HCT116 (cell line): Measurements from ENCODE around the gene DDX39A. TPM values are rescaled to one million over a fixed set of nuclear protein-coding genes. Genes with fewer than 3 reads are reported as not detected.
A peak's percentile ranks its signal among the peaks of the same experiment; 100 is the strongest.

Source experiments
- ATAC-seq: fragments of 200-7000 bp; cut with Tn5 transposase; 2 replicates; pipeline ENCODE4 v1.9.1; 2020; ENCODE audit warnings: mild to moderate bottlenecking, moderate library complexity
- BruUV-seq: library from RNA; stranded (reverse); fragments of 400-500 nt; replicated peaks from 2 replicates; lab custom pipeline; 2021; lab: Mats Ljungman, UMichigan
- CTCF ChIA-PET: fragments of 300-600 bp; sonication (Branson Sonifier 250); formaldehyde crosslinking; loops from one replicate; lab custom pipeline; 2021; ENCODE audit warnings: antibody characterized with exemption; lab: Charles Lee
- POLR2A ChIA-PET: fragments of 300-600, 350-600 bp; sonication (Branson Sonifier 250); formaldehyde crosslinking; loops from one replicate; lab custom pipeline; 2021; ENCODE audit warnings: antibody characterized with exemption; lab: Charles Lee
- RAD21 ChIA-PET, 2 experiments: fragments of 300-600 bp; sonication (Branson Sonifier 250); formaldehyde crosslinking; loops; one replicate each; lab custom pipeline; 2023; ENCODE audit warnings: low total read pairs in 2 of 2; ENCODE audit not compliant: uncharacterized antibody in 2 of 2, unreplicated experiment in 2 of 2, low non-redundant PET in 1 of 2; lab: Charles Lee
- DNase-seq: peaks from one replicate; pipeline ENCODE4 v3.0.0-alpha.2; 2010; ENCODE audit warnings: low read depth, low spot score
- H2AFZ ChIP-seq: fragments of 200-600 bp; shearing (Covaris generic), sonication (generic); 2 replicates; pipeline ENCODE4 v1.6.1; 2017; ENCODE audit warnings: low read depth, mixed run types, mixed read lengths, antibody characterized with exemption, low read length; ENCODE audit not compliant: poor library complexity, severe bottlenecking
- H3K27ac ChIP-seq: 2 replicates; pipeline ENCODE4 v1.5.1; 2012; ENCODE audit warnings: low read depth, low read length
- H3K27me3 ChIP-seq: fragments of 200-600 bp; sonication (generic); 2 replicates; pipeline ENCODE4 v1.6.1; 2016; ENCODE audit warnings: mixed run types, low read length, mixed read lengths; ENCODE audit not compliant: insufficient read depth
- H3K36me3 ChIP-seq, 2 experiments: fragments of 200-500 bp in 1 of 2; fragments of 200-600 bp in 1 of 2; sonication (Bioruptor generic) in 1 of 2; sonication (generic) in 1 of 2; 2 replicates each; pipeline versions ENCODE4 v1.5.1 to v1.6.1; 2014 to 2016; ENCODE audit warnings: low read length in 2 of 2, inconsistent platforms in 1 of 2, mixed read lengths in 1 of 2, mixed run types in 1 of 2; ENCODE audit not compliant: insufficient read depth in 2 of 2, control insufficient read depth in 1 of 2
- H3K4me1 ChIP-seq, 2 experiments: fragments of 200-600 bp in 1 of 2; sonication (generic) in 1 of 2; 2 replicates each; pipeline versions ENCODE4 v1.5.1 to v1.6.1; 2012 to 2017; ENCODE audit warnings: low read length in 2 of 2, inconsistent platforms in 1 of 2, mild to moderate bottlenecking in 1 of 2, mixed read lengths in 1 of 2, mixed run types in 1 of 2, moderate library complexity in 1 of 2; ENCODE audit not compliant: insufficient read depth in 2 of 2, control insufficient read depth in 1 of 2
- H3K4me2 ChIP-seq: fragments of 200-600 bp; sonication (generic); 2 replicates; pipeline ENCODE4 v1.6.1; 2017; ENCODE audit warnings: mixed run types, low read length, mixed read lengths
- H3K4me3 ChIP-seq, 2 experiments: fragments of 200-600 bp in 1 of 2; sonication (generic) in 1 of 2; replicated peaks in 1 of 2; 2 replicates each; pipeline ENCODE4 v1.5.1; 2011 to 2016; ENCODE audit warnings: low read length in 2 of 2, control low read depth in 1 of 2, low read depth in 1 of 2, mild to moderate bottlenecking in 1 of 2, mixed read lengths in 1 of 2, mixed run types in 1 of 2
- H3K79me2 ChIP-seq: fragments of 200-600 bp; sonication (generic); 2 replicates; pipeline ENCODE4 v1.6.1; 2017; ENCODE audit warnings: mild to moderate bottlenecking, mixed run types, low read length, moderate library complexity, mixed read lengths; ENCODE audit not compliant: insufficient read depth
- H3K9ac ChIP-seq: fragments of 200-600 bp; sonication (generic); 2 replicates; pipeline ENCODE4 v1.6.1; 2016; ENCODE audit warnings: low read length, mixed read lengths
- H3K9me2 ChIP-seq: fragments of 200-600 bp; sonication (generic), shearing (Covaris generic); 2 replicates; pipeline ENCODE4 v1.6.1; 2017; ENCODE audit warnings: mixed run types, mild to moderate bottlenecking, moderate library complexity; ENCODE audit not compliant: insufficient read depth
- H3K9me3 ChIP-seq, 2 experiments: fragments of 200-500 bp in 1 of 2; fragments of 200-600 bp in 1 of 2; sonication (Bioruptor generic) in 1 of 2; sonication (generic) in 1 of 2; 2 replicates each; pipeline ENCODE4 v1.6.1; 2014 to 2017; ENCODE audit warnings: low read length in 2 of 2, mixed read lengths in 2 of 2, inconsistent platforms in 1 of 2, low read depth in 1 of 2, mild to moderate bottlenecking in 1 of 2, mixed run types in 1 of 2, moderate library complexity in 1 of 2; ENCODE audit not compliant: control insufficient read depth in 1 of 2, insufficient read depth in 1 of 2
- H4K20me1 ChIP-seq: fragments of 200-600 bp; sonication (generic), shearing (Covaris generic); 2 replicates; pipeline ENCODE4 v1.6.1; 2017; ENCODE audit warnings: mixed run types, mild to moderate bottlenecking, moderate library complexity; ENCODE audit not compliant: insufficient read depth
- ELF1 ChIP-seq: IDR thresholded peaks from 2 replicates; pipeline ENCODE4 v1.6.1; 2012; ENCODE audit warnings: low read depth, borderline replicate concordance
- EZH2phosphoT487 ChIP-seq: fragments of 200-600 bp; IDR thresholded peaks from 2 replicates; pipeline ENCODE4 v1.6.1; 2018; ENCODE audit warnings: antibody characterized with exemption, borderline replicate concordance
- FOSL1 ChIP-seq: IDR thresholded peaks from 2 replicates; pipeline ENCODE4 v1.6.1; 2012; ENCODE audit warnings: low read depth
- JUND ChIP-seq: IDR thresholded peaks from 2 replicates; pipeline ENCODE4 v1.6.1; 2012
- POLR2AphosphoS5 ChIP-seq: IDR thresholded peaks from 2 replicates; pipeline ENCODE4 v1.6.1; 2011; ENCODE audit warnings: mild to moderate bottlenecking, low read depth, low read length, moderate library complexity
- RAD21 ChIP-seq: IDR thresholded peaks from 2 replicates; pipeline ENCODE4 v1.6.1; 2012; ENCODE audit warnings: low read depth, mild to moderate bottlenecking
- SRF ChIP-seq: IDR thresholded peaks from 2 replicates; pipeline ENCODE4 v1.6.1; 2012; ENCODE audit warnings: low read depth
- ZBTB33 ChIP-seq: IDR thresholded peaks from 2 replicates; pipeline ENCODE4 v1.6.1; 2011; ENCODE audit warnings: mild to moderate bottlenecking, low read length, moderate library complexity; ENCODE audit not compliant: insufficient replicate concordance; ENCODE audit errors: extremely low read depth
- ZFX ChIP-seq: fragments of 450-650 bp; IDR thresholded peaks from 2 replicates; pipeline ENCODE4 v1.6.1; 2017
- intact Hi-C: fragments of 100-400 bp; cut with micrococcal nuclease; formaldehyde crosslinking; loops from 2 replicates; pipeline ENCODE4 v1.10.0; 2022
- total RNA-seq: library from RNA; stranded (reverse); gene quantifications from one replicate; pipeline ENCODE4 v1.2.1, GENCODE V29; 2021; ENCODE audit not compliant: unreplicated experiment
- TF ChIP-seq, protein P1 (sequence below): IDR thresholded peaks from 2 replicates; pipeline ENCODE4 v1.6.1; 2012; ENCODE audit warnings: low read depth
- TF ChIP-seq, protein P2 (sequence below): IDR thresholded peaks from 2 replicates; pipeline ENCODE4 v1.6.1; 2012

DDX39A gene
- total RNA-seq, 1 experiment from 2014 or later: 152 TPM

DNA sequence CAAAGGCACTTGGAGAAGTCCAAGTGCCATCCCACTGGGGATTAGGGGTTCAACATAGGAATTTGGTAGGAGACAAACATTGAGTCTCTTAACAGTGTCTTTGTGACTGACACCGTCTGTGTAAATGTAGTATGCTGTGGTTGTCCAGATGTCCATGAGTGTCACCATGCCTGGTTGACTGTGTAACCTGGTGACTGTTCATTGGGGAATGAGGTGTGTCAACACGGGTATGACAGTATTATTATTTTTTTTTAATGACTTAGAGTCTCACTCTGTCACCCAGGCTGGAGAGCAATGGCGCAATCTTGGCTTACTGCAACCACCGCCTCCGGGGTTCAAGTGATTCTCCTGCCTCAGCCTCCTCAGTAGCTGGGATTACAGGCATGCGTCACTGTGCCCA lies 30.2 kb upstream of the DDX39A start:
- no TSS peak for BruUV-seq
- peaks cover 28 to 44% of the 10 kb centered on the region in 2 experiments; a peak in 3 of 4 replicates for H3K36me3 ChIP-seq
- H3K9ac ChIP-seq: no peak overlapping the region
- no peaks in the 10 kb centered on the region for H3K27me3 ChIP-seq
- no peak for ATAC-seq
- H3K9me2 ChIP-seq: no peaks in the 10 kb centered on the region
- H3K27ac ChIP-seq: no peak overlapping the region
- H3K79me2 ChIP-seq: no peaks in the 10 kb centered on the region; the same call in 1 of the 2 replicates
- H4K20me1 ChIP-seq: no peaks in the 10 kb centered on the region
- RAD21 ChIA-PET: no interaction called here
- TF ChIP-seq, protein P1, sequence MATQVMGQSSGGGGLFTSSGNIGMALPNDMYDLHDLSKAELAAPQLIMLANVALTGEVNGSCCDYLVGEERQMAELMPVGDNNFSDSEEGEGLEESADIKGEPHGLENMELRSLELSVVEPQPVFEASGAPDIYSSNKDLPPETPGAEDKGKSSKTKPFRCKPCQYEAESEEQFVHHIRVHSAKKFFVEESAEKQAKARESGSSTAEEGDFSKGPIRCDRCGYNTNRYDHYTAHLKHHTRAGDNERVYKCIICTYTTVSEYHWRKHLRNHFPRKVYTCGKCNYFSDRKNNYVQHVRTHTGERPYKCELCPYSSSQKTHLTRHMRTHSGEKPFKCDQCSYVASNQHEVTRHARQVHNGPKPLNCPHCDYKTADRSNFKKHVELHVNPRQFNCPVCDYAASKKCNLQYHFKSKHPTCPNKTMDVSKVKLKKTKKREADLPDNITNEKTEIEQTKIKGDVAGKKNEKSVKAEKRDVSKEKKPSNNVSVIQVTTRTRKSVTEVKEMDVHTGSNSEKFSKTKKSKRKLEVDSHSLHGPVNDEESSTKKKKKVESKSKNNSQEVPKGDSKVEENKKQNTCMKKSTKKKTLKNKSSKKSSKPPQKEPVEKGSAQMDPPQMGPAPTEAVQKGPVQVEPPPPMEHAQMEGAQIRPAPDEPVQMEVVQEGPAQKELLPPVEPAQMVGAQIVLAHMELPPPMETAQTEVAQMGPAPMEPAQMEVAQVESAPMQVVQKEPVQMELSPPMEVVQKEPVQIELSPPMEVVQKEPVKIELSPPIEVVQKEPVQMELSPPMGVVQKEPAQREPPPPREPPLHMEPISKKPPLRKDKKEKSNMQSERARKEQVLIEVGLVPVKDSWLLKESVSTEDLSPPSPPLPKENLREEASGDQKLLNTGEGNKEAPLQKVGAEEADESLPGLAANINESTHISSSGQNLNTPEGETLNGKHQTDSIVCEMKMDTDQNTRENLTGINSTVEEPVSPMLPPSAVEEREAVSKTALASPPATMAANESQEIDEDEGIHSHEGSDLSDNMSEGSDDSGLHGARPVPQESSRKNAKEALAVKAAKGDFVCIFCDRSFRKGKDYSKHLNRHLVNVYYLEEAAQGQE: no peak
- TF ChIP-seq ELF1 (no peak), POLR2AphosphoS5 (no peak), FOSL1 (no peak), ZFX (no peak), EZH2phosphoT487 (no peak), RAD21 (no peak), JUND (no peak), SRF (no peak), ZBTB33 (no peak)
- TF ChIP-seq, protein P2, sequence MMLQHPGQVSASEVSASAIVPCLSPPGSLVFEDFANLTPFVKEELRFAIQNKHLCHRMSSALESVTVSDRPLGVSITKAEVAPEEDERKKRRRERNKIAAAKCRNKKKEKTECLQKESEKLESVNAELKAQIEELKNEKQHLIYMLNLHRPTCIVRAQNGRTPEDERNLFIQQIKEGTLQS: no peak
- H3K4me1 ChIP-seq: peaks cover 0 to 24% of the 10 kb centered on the region in 2 experiments; a peak in 2 of 4 replicates
- intact Hi-C loops: no loop called here
- peak overlapping the region; percentile 17; the same call in 1 of the 2 replicates for H3K4me2 ChIP-seq
- no peak for DNase-seq
- no peak overlapping the region for H3K4me3 ChIP-seq
- no peaks in the 10 kb centered on the region for H3K9me3 ChIP-seq
- CTCF ChIA-PET: no interaction called here
- H2AFZ ChIP-seq: no peak overlapping the region
- POLR2A ChIA-PET: no interaction called here
